Measurements from ENCODE around the gene L3MBTL1.
"Not testable (repeated sequence)": the region's sequence is repeated elsewhere in the genome, so short reads cannot be mapped to it uniquely, and the experiment has no call there.

L3MBTL1 gene

GRCh38 chr20:43583133-43583864, 75.8 kb downstream of the L3MBTL1 start:
- no peak for DNase-seq (ENCODE audit: extremely low read depth, low read depth)
- TF ChIP-seq CTCF (IDR thresholded peaks at IDR 0.05; ENCODE audit: low read depth, low read length), result no peak

GRCh38 chr20:43583982-43584432, 76.5 kb downstream of the L3MBTL1 start:
- no peak for TF ChIP-seq CTCF (IDR thresholded peaks at IDR 0.05; ENCODE audit: low read depth, low read length)
- DNase-seq (ENCODE audit: extremely low read depth, low read depth), result peak; percentile 94

- no peak for DNase-seq (ENCODE audit: extremely low read depth, low read depth)
- TF ChIP-seq CTCF (IDR thresholded peaks at IDR 0.05; ENCODE audit: low read depth, low read length), result no peak
Observed at GRCh38 chr20:43584448-43585136, 77.1 kb downstream of the L3MBTL1 start.

- no peak for TF ChIP-seq CTCF (IDR thresholded peaks at IDR 0.05; ENCODE audit: low read depth, low read length)
- no peak for DNase-seq (ENCODE audit: extremely low read depth, low read depth)
Observed at GRCh38 chr20:43586641-43587040, 79.1 kb downstream of the L3MBTL1 start.

- DNase-seq (ENCODE audit: extremely low read depth, low read depth), result not testable (repeated sequence)
Observed at GRCh38 chr20:43588526-43588925, 81.0 kb downstream of the L3MBTL1 start.

GRCh38 chr20:43590036-43590391, 82.5 kb downstream of the L3MBTL1 start:
- no peak for TF ChIP-seq CTCF (IDR thresholded peaks at IDR 0.05; ENCODE audit: low read depth, low read length)
- no peak for DNase-seq (ENCODE audit: extremely low read depth, low read depth)

- peak; percentile 66 for DNase-seq (ENCODE audit: extremely low read depth, low read depth)
- no peak for TF ChIP-seq CTCF (IDR thresholded peaks at IDR 0.05; ENCODE audit: low read depth, low read length)
Observed at GRCh38 chr20:43590392-43591303, 83.2 kb downstream of the L3MBTL1 start, which contains the start of gene IFT52. Gene IFT52, plus strand, starts transcription at chr20:43590937. Its CDS starts 3,762 bp downstream, at chr20:43594699.

Data from AG09319 (cell line).